Measurements from ENCODE around the gene ZNF853.
"Not testable (repeated sequence)": the region's sequence is repeated elsewhere in the genome, so short reads cannot be mapped to it uniquely, and the experiment has no call there.

Gene ZNF853

GRCh38 chr7:6653071-6654003, 37.9 kb downstream of the ZNF853 start:
- DNase-seq = no peak

DNA sequence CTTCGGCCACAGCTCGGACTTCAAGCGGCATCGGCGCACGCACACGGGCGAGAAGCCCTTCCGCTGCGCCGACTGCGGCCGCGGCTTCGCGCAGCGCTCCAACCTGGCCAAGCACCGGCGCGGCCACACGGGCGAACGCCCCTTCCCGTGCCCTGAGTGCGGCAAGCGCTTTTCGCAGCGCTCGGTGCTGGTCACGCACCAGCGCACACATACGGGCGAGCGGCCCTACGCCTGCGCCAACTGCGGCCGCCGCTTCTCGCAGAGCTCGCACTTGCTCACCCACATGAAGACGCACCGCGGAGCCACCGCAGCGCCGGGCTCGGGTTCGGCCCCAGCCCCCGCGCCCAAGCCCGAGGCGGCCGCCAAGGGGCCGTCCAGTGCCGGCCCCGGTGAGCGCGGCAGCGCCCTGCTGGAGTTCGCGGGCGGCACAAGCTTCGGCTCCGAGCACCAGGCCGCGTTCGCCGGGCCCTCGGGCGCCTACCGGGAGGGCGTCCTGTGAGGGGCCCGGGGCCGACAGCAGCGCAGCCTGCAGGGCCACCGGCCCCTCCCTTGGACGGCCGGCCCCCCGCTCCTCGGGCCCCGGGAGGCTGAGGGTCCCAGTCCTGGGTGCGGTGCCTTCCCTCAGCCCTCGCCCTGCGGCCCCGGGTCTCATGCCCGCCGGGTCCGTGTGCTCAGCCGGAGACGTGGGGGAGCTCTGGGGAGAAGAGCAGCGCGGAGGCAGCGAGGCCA, 38.9 kb downstream of the ZNF853 start:
- no peak for DNase-seq

DNA sequence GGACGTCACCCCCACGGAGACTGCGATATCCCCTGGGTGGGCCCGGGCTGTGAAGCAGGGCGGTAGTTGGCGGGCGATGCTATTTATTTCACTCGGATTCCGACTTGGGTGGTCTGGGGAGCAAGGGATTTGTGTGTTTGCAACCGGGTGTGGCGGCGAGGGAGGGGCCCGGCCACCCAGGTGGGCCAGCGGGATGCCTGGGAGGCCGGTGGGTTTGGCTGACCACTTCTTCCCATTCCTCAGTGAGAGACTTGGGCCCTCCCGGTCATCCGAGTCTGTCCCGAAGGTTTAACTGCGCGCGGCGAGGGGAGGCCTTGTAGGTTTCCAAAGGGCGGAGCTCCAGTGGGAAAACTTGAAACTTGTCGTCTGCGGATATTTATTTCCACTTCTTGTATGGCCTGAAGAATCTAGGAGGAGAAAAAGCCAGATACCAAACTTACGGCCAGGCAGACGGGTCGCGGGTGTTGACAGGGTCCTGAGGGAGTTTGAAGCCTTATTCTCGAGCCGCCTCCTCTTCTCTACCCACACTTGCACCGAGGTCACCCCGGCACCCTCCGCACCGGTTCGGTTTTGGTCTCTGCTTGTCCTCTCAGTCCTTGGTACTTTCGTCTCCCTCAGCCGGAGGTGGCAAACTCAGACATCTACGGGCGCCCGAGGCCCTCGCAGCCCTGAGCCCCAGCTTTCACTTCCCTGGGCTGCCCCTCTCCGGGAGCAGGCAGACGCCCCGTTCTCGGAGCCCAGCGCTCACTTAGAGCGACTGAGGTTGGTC, 39.6 kb downstream of the ZNF853 start:
- no peak for DNase-seq

DNA sequence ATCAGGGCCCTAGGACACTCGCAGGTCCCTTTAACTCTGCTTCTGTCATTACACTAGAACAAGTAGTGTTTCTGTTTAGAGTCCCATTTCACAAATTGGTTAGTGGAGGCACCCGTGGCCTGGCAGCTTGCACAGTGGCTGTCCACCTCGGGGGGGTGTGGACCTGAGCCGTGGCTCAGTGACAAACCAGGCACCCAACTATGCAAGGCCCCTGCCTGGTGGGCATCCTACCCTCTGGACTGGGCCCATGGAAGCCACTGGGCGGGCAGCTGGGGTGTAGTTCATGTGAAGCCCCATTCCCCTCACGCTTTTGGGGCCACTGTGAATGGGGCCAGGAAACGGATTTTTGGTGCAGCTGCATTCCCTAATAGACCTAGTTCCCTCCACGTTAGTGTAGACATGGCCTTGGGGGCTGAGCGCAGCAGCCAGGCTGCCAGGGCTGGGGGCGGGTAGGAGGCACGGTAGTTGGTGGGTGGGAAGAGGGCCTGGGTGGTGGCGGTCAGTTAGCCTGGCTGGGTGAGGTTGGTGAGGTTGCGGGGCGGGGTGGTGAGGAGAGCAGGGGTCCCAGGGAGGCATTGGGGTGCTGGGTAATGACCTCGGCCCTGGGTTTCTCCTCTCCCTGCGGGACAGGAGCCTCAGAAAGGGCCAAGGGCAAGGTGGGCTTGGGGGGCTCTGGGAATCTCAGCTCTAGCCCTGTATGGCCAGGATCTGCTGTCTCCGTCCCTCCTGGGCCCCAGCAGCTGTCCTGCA, 40.4 kb downstream of the ZNF853 start:
- DNase-seq = no peak

- no peak for DNase-seq
These were observed 41.0 kb downstream of the ZNF853 start for GRCh38 chr7:6656413-6656812.

- DNase-seq = no peak
These were observed 43.4 kb downstream of the ZNF853 start for GRCh38 chr7:6658618-6659345.

DNA sequence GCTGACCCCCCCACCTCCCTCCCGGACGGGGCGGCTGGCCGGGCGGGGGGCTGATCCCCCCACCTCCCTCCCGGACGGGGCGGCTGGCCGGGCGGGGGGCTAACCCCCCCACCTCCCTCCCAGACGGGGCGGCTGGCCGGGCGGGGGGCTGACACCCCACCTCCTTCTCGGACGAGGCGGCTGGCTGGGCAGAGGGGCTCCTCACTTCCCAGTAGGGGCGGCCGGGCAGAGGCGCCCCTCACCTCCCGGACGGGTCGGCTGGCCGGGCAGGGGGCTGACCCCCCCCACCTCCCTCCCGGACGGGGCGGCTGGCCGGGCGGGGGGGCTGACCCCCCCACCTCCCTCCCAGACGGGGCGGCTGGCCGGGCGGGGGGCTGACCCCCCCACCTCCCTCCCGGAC, 55.4 kb downstream of the ZNF853 start:
- not testable (repeated sequence) for DNase-seq

Measured in NCI-H1048 (cell line).